NCI-H82 treated with DMSO at 0.1 percent for 48 hours (cell line): ENCODE results near the gene CORO1C.

Experiments
- DNase-seq: peaks from one replicate; lab custom pipeline; 2025; ENCODE audit not compliant: unreplicated experiment; lab: John Stamatoyannopoulos, UW

CORO1C gene

DNA sequence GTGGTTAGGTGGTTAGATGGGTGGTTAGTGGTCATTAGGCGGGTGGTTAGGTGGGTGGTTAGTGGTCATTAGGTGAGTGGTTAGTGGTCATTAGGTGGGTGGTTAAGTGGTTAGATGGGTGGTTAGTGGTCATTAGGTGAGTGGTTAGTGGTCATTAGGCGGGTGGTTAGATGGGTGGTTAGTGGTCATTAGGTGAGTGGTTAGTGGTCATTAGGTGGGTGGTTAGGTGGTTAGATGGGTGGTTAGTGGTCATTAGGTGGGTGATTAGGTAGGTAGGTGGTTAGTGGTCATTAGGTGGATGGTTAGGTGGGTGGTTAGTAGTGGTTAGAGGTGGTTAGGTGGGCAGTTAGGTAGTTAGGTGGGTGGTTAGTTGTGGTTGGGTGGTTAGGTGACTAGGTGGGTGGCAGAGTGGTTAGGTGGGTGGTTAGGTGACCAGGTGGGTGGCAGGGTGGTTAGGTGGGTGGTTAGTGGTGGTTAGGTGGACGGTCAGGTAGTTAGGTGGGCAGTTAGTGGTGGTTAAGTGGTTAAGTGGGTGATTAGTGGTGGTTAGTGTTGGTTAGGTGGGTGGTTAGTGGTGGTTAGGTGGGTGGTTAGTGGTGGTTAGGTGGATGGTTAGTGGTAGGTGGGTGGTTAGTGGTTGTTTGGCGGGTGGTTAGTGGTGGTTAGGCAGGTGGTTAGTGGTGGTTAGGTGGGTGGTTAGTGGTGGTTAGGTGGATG, 125.5 kb downstream of the CORO1C start:
- DNase-seq = no peak

DNA sequence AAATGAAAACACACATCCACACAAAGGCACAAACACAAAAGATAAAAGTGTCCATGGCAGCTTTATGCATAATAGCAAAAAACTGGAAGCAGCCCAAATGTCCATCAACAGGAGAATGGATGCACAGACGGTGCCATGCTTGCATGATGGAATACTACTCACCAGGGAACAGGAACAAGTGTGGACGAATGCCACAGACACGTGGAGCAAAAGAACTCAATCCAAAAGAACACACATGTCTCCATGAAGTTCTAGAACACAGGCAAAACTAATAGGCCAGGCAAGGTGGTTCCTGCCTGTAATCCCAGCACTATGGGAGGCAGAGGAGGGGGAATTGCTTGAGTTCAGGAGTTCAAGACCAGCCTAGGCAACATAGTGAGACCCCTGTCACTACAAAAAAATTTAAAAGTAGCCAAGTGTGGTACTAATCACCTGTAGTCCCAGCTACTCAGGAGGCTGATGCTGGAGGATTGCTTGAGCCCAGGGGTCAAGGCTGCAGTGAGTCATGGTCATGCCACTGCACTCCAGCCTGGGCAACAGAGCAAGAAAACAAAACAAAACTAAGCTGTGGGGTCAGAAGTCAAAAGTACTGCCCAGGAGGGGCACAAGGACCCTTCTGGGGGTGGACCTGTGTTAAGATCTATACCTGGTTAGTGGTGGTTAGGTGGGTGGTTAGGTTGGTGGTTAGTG, 126.2 kb downstream of the CORO1C start:
- DNase-seq = no peak

GRCh38 chr12:108604208-108604941, 126.9 kb downstream of the CORO1C start:
- no peak for DNase-seq

- DNase-seq = no peak
Measured at GRCh38 chr12:108603743-108604142, 127.6 kb downstream of the CORO1C start.

- DNase-seq = no peak
Measured at GRCh38 chr12:108602976-108603704, 128.2 kb downstream of the CORO1C start.

DNA sequence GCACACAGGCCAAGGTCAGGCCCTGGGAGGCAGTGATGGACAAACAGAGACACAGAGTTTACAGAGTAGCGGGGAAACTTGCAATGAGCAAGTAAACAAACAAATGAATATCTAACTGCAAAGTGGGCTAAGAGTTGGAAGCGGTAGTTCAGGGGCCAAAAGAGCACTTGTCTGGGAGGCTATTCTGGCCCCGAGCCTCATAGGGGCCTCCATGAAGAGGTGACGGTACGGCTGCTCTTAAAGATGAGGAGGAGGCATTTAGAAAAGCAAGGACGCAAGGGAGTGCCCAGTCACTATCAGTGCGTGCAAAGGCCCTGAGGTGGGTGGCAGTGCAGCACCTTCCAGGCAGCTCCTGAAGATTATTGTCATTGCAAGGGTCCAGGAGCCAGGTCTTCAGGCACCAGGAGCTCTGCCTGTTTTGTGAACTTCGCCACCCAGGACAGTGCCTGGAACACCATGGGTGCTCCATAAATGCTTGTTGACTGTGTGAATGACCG, 129.1 kb downstream of the CORO1C start:
- no peak for DNase-seq

GRCh38 chr12:108600702-108601007, 130.7 kb downstream of the CORO1C start:
- DNase-seq = peak; percentile 49

- no peak for DNase-seq
Measured at GRCh38 chr12:108599948-108600701, 131.2 kb downstream of the CORO1C start.

GRCh38 chr12:108599541-108599940, 131.8 kb downstream of the CORO1C start:
- no peak for DNase-seq

DNA sequence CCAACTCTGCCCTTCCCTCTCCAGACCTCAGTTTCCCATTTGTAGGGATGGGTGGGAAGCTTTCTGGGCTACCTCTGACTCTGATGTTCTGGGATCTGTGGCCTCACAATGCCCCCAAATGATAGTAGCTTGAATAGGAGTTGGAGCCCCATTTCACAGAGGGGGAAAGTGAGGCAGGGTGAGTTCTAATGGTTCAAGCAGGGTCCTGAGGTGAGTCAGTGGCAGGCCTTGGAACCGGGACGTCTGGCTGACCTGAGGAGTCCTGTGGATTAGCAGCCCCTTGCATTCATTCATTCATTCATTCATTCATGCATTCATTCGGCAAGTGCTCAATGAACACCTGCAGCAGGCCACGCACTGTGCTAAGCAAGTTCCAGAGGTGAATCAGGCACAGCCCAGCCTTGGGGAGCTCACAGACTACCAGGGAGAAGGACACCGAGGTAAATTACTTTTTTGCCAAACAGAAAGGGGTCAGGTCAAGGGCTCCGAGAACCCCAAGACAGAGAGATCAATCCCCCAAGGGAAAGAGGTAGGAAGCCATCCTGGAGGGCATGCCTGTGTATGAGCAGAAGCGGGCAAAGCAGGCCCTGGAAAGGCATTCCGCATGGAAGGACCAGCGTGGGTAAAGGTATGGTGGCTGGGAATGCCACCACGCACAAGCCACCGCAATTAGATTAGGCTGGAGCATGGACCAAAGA, 132.6 kb downstream of the CORO1C start:
- DNase-seq = no peak

- DNase-seq = no peak
Measured at GRCh38 chr12:108597559-108598471, 133.5 kb downstream of the CORO1C start, which contains the start of gene TMEM119. Gene TMEM119, minus strand, starts transcription at chr12:108598084. Its CDS starts 5,701 bp downstream, at chr12:108592383.

DNA sequence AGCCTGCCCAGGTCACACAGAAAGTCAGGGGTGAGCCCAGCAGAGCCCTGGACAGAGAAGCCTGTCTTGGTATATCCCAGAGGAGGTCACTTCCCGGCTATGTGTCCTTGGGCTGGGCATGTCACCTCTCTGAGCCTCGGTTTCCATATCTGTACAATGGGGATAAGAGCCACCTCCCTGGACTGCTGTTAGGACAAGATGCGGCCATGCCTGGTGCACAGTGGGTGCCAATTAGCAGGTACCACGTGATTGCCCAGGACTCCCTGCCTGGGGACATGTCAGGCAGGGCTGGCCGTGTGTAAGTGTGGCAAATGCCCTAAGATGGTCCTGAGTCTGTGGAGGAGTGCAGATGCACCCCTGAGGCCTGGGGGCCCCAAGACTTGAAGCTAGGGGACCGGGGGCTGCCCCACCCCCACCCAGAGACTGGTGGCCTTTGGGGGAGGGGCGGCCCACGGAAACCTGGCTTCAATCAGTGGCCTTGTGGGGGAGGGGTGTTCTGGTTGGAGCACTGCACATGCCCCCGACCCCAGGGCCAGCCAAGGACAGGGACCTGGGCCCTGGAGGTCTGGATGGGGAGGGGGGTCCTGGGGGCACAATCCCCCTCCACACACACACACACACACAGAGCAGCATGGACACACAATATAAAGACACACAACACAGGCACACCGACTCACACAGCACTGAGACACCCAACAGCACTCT, 134.3 kb downstream of the CORO1C start:
- DNase-seq = no peak

- DNase-seq = no peak
Measured at GRCh38 chr12:108595711-108596647, 135.3 kb downstream of the CORO1C start.
